HepG2 (cell line): ENCODE data around the gene CST3. TPM values are rescaled to one million over a fixed set of nuclear protein-coding genes. Genes with fewer than 3 reads are reported as not detected.
A peak's percentile ranks its signal among the peaks of the same experiment; 100 is the strongest.

ENCODE experiments used
- MLLT10 ChIP-seq: sonication (generic); formaldehyde crosslinking; IDR thresholded peaks from 2 replicates; pipeline ENCODE4 v1.4.0; 2020; ENCODE audit warnings: missing genetic modification reagents
- POLR2AphosphoS5 ChIP-seq: IDR thresholded peaks from 2 replicates; pipeline ENCODE4 v1.6.1; 2012; ENCODE audit warnings: low read depth, low read length
- RAD21 ChIP-seq: fragments of 450-650 bp; formaldehyde crosslinking; IDR thresholded peaks from 2 replicates; pipeline ENCODE4 v1.5.0; 2020; ENCODE audit warnings: mild to moderate bottlenecking
- RXRA ChIP-seq: sonication (generic); formaldehyde crosslinking; IDR thresholded peaks from 2 replicates; pipeline ENCODE4 v1.5.1; 2020; ENCODE audit warnings: missing genetic modification reagents
- ZFY ChIP-seq: sonication (generic); formaldehyde crosslinking; IDR thresholded peaks from 2 replicates; pipeline ENCODE4 v1.4.0; 2020; ENCODE audit warnings: missing genetic modification reagents
- ZNF343 ChIP-seq: sonication (generic); formaldehyde crosslinking; IDR thresholded peaks from 2 replicates; pipeline ENCODE4 v1.4.0; 2020; ENCODE audit warnings: mild to moderate bottlenecking, missing genetic modification reagents
- ZNF382 ChIP-seq: sonication (generic); formaldehyde crosslinking; IDR thresholded peaks from 2 replicates; pipeline ENCODE4 v1.5.0; 2020; ENCODE audit warnings: missing genetic modification reagents, mild to moderate bottlenecking, borderline replicate concordance
- ZNF431 ChIP-seq: sonication (generic); formaldehyde crosslinking; IDR thresholded peaks from 2 replicates; pipeline ENCODE4 v1.9.0; 2022; ENCODE audit warnings: missing genetic modification reagents, low read depth, mild to moderate bottlenecking, borderline replicate concordance
- ZNF550 ChIP-seq: sonication (generic); formaldehyde crosslinking; IDR thresholded peaks from 2 replicates; pipeline ENCODE4 v1.4.0; 2020; ENCODE audit warnings: mild to moderate bottlenecking, missing genetic modification reagents, borderline replicate concordance
- polyA plus RNA-seq, 8 experiments: library from polyadenylated mRNA; depleted of rRNA in 3 of 8; stranded (reverse) in 7 of 8; unstranded in 1 of 8; fragments of >200 nt; fragmentation: Illumina TruSeq in 4 of 8; extraction: Trizol in 4 of 8; gene quantifications; 2 replicates each; pipeline versions ENCODE4 v1.2.1 to v1.2.3, GENCODE V29; 2011 to 2016; ENCODE audit warnings: low read depth in 4 of 8, missing spikeins in 1 of 8, mixed read lengths in 1 of 8; ENCODE audit not compliant: insufficient read depth in 1 of 8
- total RNA-seq, 5 experiments: library from RNA; depleted of rRNA; stranded (reverse); fragments of >200 nt; fragmentation: Illumina TruSeq; extraction: Trizol; gene quantifications; 2 replicates each; pipeline ENCODE4 v1.2.3, GENCODE V29; 2016; ENCODE audit warnings: low read depth in 1 of 5
- TF ChIP-seq, protein P1 (sequence below): sonication (generic); formaldehyde crosslinking; IDR thresholded peaks from 2 replicates; pipeline ENCODE4 v1.8.0; 2022; ENCODE audit warnings: mild to moderate bottlenecking, missing genetic modification reagents; ENCODE audit not compliant: insufficient replicate concordance
- TF ChIP-seq, protein P2 (sequence below): sonication (generic); formaldehyde crosslinking; IDR thresholded peaks from 2 replicates; pipeline ENCODE4 v1.4.0; 2020; ENCODE audit warnings: missing genetic modification reagents, borderline replicate concordance
- TF ChIP-seq, protein P3 (sequence below): IDR thresholded peaks from 2 replicates; pipeline ENCODE4 v1.6.1; 2016
- TF ChIP-seq, protein P4 (sequence below): sonication (generic); formaldehyde crosslinking; IDR thresholded peaks from 2 replicates; pipeline ENCODE4 v1.4.0; 2020; ENCODE audit warnings: missing genetic modification reagents
- TF ChIP-seq, protein P5 (sequence below): IDR thresholded peaks from 2 replicates; pipeline ENCODE4 v1.6.1; 2016; ENCODE audit warnings: missing genetic modification reagents, missing compliant biosample characterization
- TF ChIP-seq, protein P6 (sequence below): sonication (generic); formaldehyde crosslinking; IDR thresholded peaks from 2 replicates; pipeline ENCODE4 v1.8.0; 2023; ENCODE audit warnings: mild to moderate bottlenecking, missing genetic modification reagents

CST3 gene
- total and polyA plus RNA-seq, 2 of the 13 experiments (the other 11 are each of a cell fraction or from before 2014, with no cell fraction given) = 690 to 1,005 TPM

DNA sequence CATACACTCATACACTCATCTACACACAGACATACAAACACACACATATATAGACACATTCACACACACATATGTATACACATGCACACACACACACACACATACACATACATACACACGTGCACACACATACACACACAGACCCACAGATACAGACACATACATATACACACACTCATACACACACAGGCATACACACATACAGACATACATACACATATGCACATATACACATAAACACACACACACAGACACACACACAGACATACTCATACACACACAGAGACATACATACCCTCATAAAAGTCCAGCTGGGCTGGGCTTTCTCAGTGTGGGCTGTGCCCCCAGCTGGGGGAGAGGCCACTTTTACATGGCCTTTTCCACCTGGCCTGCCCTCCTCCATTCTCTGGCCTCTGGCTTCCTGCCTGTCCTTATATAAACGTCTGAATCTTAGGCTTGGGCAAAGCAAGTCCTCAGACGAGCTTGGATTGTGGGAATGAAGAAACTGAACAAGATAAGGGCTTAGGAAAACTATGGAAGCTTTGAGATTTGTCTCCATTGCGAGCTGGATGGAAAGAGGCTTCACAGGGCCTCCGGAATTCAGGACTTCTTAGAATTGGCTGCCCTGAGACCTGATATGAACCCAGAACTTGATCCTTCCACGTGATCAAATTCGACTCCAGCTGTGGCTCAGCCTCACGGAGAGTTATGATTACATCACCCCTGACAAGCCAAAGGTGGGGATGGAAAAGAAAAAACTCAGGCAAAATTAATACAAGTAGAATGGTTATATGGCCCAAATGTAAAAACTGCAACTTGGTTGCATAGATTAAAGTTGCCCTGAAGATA, 22.5 kb upstream of the CST3 start (continued):
- TF ChIP-seq, protein P1, sequence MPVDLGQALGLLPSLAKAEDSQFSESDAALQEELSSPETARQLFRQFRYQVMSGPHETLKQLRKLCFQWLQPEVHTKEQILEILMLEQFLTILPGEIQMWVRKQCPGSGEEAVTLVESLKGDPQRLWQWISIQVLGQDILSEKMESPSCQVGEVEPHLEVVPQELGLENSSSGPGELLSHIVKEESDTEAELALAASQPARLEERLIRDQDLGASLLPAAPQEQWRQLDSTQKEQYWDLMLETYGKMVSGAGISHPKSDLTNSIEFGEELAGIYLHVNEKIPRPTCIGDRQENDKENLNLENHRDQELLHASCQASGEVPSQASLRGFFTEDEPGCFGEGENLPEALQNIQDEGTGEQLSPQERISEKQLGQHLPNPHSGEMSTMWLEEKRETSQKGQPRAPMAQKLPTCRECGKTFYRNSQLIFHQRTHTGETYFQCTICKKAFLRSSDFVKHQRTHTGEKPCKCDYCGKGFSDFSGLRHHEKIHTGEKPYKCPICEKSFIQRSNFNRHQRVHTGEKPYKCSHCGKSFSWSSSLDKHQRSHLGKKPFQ (CRISPR knock-in tag) = no peak
- TF ChIP-seq MLLT10 (CRISPR knock-in tag) = no peak
- TF ChIP-seq, protein P2, sequence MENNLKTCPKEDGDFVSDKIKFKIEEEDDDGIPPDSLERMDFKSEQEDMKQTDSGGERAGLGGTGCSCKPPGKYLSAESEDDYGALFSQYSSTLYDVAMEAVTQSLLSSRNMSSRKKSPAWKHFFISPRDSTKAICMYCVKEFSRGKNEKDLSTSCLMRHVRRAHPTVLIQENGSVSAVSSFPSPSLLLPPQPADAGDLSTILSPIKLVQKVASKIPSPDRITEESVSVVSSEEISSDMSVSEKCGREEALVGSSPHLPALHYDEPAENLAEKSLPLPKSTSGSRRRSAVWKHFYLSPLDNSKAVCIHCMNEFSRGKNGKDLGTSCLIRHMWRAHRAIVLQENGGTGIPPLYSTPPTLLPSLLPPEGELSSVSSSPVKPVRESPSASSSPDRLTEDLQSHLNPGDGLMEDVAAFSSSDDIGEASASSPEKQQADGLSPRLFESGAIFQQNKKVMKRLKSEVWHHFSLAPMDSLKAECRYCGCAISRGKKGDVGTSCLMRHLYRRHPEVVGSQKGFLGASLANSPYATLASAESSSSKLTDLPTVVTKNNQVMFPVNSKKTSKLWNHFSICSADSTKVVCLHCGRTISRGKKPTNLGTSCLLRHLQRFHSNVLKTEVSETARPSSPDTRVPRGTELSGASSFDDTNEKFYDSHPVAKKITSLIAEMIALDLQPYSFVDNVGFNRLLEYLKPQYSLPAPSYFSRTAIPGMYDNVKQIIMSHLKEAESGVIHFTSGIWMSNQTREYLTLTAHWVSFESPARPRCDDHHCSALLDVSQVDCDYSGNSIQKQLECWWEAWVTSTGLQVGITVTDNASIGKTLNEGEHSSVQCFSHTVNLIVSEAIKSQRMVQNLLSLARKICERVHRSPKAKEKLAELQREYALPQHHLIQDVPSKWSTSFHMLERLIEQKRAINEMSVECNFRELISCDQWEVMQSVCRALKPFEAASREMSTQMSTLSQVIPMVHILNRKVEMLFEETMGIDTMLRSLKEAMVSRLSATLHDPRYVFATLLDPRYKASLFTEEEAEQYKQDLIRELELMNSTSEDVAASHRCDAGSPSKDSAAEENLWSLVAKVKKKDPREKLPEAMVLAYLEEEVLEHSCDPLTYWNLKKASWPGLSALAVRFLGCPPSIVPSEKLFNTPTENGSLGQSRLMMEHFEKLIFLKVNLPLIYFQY (CRISPR knock-in tag) = 0 out of 2 replicates have a peak, but pooled peaks have one; percentile 25
- TF ChIP-seq, protein P3, sequence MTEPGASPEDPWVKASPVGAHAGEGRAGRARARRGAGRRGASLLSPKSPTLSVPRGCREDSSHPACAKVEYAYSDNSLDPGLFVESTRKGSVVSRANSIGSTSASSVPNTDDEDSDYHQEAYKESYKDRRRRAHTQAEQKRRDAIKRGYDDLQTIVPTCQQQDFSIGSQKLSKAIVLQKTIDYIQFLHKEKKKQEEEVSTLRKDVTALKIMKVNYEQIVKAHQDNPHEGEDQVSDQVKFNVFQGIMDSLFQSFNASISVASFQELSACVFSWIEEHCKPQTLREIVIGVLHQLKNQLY = peak; percentile 86
- TF ChIP-seq, protein P4, sequence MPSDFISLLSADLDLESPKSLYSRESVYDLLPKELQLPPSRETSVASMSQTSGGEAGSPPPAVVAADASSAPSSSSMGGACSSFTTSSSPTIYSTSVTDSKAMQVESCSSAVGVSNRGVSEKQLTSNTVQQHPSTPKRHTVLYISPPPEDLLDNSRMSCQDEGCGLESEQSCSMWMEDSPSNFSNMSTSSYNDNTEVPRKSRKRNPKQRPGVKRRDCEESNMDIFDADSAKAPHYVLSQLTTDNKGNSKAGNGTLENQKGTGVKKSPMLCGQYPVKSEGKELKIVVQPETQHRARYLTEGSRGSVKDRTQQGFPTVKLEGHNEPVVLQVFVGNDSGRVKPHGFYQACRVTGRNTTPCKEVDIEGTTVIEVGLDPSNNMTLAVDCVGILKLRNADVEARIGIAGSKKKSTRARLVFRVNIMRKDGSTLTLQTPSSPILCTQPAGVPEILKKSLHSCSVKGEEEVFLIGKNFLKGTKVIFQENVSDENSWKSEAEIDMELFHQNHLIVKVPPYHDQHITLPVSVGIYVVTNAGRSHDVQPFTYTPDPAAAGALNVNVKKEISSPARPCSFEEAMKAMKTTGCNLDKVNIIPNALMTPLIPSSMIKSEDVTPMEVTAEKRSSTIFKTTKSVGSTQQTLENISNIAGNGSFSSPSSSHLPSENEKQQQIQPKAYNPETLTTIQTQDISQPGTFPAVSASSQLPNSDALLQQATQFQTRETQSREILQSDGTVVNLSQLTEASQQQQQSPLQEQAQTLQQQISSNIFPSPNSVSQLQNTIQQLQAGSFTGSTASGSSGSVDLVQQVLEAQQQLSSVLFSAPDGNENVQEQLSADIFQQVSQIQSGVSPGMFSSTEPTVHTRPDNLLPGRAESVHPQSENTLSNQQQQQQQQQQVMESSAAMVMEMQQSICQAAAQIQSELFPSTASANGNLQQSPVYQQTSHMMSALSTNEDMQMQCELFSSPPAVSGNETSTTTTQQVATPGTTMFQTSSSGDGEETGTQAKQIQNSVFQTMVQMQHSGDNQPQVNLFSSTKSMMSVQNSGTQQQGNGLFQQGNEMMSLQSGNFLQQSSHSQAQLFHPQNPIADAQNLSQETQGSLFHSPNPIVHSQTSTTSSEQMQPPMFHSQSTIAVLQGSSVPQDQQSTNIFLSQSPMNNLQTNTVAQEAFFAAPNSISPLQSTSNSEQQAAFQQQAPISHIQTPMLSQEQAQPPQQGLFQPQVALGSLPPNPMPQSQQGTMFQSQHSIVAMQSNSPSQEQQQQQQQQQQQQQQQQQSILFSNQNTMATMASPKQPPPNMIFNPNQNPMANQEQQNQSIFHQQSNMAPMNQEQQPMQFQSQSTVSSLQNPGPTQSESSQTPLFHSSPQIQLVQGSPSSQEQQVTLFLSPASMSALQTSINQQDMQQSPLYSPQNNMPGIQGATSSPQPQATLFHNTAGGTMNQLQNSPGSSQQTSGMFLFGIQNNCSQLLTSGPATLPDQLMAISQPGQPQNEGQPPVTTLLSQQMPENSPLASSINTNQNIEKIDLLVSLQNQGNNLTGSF = 0 out of 2 replicates have a peak, but pooled peaks have one; percentile 45
- peak; percentile 30; the same call in 1 of the 2 replicates for TF ChIP-seq ZNF550 (CRISPR knock-in tag)
- 0 out of 2 replicates have a peak, but pooled peaks have one; percentile 27 for TF ChIP-seq ZFY
- TF ChIP-seq RXRA (CRISPR knock-in tag) = peak; percentile 90
- TF ChIP-seq, protein P5, sequence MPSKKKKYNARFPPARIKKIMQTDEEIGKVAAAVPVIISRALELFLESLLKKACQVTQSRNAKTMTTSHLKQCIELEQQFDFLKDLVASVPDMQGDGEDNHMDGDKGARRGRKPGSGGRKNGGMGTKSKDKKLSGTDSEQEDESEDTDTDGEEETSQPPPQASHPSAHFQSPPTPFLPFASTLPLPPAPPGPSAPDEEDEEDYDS (CRISPR knock-in tag) = peak; percentile 55
- TF ChIP-seq POLR2AphosphoS5 = peak; percentile 56; the same call in 1 of the 2 replicates
- TF ChIP-seq ZNF382 (CRISPR knock-in tag) = no peak
- TF ChIP-seq, protein P6, sequence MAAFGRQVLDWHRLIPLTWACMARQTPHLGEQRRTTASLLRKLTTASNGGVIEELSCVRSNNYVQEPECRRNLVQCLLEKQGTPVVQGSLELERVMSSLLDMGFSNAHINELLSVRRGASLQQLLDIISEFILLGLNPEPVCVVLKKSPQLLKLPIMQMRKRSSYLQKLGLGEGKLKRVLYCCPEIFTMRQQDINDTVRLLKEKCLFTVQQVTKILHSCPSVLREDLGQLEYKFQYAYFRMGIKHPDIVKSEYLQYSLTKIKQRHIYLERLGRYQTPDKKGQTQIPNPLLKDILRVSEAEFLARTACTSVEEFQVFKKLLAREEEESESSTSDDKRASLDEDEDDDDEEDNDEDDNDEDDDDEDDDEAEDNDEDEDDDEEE (CRISPR knock-in tag) = no peak
- no peak for TF ChIP-seq ZNF431 (CRISPR knock-in tag)
- TF ChIP-seq RAD21 = no peak
- TF ChIP-seq ZNF343 (CRISPR knock-in tag) = peak; percentile 72; the same call in 1 of the 2 replicates
